NCI-H526 (cell line): Measurements from ENCODE around the gene SEMA4C.
"Not testable (repeated sequence)": the region's sequence is repeated elsewhere in the genome, so short reads cannot be mapped to it uniquely, and the experiment has no call there.

ENCODE experiments used
- DNase-seq, 2 experiments: peaks; one replicate each; lab custom pipeline; 2025; lab: John Stamatoyannopoulos, UW

Gene SEMA4C

DNA sequence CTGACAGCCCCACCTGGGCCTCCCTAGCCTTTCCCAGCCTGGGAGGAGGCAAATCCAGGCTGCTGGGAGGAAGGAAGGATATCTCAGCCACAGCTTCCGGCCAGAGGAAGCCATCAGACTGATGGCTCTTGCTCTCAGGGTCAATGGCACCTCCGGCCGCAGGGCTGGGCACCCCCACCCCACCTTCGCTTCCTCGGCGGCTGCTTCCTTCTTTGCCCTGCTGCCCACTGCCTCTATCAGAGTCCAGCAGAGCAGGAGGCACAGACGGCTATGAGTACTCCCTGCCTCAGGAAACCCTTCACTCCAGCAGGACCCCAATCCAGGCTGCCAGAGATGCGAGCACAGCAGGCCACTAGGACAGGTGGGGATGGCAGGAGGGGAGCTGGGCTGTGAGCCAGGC, 3.3 kb downstream of the SEMA4C start:
- DNase-seq, result no peak

DNA sequence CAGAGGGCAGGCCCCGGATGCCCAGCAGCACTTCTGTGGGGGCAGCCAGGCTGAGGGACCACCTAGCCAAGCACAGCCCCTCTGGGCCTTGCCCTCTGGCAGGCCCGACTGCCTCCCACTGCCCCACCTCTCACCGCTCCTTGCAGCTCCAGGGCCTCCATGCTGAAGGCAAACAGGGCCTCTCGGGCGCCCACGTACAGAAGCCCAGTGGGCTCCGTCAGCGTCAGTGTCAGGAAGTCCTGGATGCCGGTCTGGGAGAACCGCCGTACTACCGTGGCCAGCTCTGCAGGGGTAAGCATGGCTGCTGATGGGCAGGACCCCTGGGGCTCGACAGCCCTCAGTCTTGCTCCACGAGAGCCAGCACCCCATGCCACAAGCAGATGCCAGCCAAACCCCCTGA, 3.7 kb downstream of the SEMA4C start:
- DNase-seq, result no peak

DNA sequence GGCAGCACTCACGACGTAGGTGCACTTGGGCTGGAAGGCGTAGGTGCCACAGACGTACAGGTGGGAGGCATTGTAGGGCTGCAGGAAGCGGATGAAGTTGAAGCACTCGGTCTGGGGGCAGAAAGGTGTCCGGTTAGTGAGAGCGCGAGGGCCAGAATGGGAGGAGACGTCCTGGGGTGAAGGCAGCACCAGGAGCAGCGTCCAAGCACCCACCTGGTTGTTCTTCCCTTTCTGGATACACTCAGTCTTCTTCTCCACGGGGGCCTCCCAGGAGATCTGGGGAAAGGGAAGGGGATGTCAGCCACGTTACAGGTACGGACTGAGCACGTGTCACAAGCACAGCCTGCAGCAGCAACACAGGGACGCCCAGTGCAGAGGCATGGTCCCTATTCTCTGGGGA, 4.2 kb downstream of the SEMA4C start:
- no peak for DNase-seq

DNA sequence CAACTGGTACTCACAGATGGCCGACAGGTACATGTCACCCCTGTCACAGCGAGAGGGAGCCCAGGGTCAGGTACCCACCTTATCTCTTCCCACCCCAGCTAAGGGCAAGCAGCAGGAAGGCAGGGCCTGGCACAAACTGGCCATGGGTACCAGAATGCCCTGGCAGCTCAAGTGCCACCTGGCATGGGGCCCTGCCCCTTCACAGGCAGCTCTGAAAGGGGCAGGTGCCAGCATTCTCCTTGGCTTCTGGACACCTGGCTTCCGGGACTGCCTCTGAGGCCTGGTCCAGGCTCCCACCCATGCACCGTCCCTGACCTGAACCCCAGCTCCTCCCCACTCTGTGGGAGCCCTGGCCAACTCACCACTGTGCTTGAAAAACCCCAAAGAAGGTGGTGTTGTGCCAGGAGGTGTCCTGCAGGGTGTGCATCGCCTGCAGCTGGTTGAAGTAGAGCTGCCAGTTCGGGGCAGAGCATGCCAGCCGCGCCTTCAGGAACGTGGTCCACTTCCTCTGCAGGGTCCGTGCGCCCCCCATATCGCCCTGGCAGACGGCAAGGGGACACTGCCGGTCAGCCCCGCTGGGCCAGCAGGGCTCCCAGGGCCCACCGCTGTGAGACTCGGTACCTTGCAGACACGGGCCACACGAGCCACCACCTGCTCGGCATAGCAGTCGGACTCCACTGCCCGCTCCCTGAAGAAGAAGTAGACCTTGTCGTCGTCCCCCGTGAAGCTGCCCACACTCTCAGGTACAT, 5.4 kb downstream of the SEMA4C start:
- no peak for DNase-seq

DNA sequence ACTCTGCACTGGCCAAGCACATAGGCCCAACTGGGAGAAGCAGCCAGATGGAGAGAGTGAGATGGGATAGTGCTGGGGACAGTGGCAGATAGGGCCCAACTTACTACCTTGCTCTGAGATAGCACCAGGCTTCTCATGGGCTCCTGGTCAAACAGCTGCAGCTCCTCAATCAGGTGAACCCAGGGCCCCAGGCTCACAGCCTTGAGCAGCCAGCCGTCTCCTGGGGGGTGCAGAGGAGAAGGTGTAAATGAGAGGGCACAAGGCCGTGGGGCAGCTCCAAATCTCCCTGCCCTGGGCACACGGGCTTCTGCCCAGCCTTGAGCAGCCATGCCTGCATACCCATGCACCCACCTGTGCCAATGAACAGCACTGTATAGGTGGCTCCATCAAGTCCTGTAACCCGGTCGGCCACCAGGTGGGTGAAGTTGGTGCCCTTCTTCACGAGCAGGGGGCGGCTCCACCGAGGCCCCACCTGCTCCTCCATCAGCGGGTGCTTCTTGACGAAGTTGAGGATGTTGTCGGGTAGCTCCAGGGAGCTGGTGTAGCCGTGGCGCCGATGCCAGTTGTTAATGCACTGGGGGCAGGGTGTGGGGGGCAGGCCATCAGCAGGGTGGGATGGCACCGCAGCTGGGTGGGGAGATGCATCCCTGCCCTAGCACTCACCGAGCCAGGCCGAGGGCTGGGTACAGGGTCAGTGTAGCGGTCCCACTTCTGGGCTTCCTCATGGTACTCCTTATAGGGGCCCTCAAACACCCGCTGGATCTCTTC, 6.1 kb downstream of the SEMA4C start:
- no peak for DNase-seq

DNA sequence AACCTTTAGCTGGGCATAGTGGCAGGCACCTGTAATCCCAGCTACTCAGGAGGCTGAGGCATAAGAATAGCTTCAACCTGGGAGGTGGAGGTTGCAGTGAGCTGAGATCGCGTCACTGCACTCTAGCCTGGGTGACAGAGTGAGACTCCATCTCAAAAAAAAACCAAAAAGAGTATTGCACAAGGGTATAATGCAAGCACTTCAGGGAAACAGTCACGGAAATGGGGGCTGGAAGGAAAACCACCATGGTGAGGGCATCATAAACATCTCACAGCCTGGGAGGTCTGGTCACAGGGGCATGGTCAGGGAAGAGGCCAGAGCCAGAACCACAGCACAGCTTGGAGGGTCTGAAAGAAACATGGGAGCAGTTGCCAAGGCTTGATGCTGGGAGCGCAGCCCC, 6.8 kb downstream of the SEMA4C start:
- DNase-seq, result not testable (repeated sequence)

DNA sequence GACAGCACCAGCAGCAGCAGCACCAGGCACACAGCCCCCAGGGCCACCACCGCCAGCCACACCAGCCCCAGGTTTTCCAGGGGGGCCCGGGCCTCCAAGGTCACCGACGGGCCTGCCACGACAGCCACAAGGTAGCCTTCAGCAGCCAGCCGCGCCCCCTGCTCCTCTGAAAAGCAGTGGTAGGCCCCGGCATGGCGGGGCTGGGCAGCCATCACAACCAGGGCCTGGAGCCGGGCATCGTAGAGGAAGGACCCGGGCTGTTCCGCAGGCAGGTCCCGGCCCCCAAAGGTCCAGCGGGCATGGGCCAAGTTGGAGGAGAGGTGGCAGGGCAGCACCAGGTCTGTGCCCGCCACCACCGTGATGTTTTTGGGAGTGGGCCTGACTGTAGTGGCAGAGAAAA, 8.8 kb downstream of the SEMA4C start:
- DNase-seq, result no peak

DNA sequence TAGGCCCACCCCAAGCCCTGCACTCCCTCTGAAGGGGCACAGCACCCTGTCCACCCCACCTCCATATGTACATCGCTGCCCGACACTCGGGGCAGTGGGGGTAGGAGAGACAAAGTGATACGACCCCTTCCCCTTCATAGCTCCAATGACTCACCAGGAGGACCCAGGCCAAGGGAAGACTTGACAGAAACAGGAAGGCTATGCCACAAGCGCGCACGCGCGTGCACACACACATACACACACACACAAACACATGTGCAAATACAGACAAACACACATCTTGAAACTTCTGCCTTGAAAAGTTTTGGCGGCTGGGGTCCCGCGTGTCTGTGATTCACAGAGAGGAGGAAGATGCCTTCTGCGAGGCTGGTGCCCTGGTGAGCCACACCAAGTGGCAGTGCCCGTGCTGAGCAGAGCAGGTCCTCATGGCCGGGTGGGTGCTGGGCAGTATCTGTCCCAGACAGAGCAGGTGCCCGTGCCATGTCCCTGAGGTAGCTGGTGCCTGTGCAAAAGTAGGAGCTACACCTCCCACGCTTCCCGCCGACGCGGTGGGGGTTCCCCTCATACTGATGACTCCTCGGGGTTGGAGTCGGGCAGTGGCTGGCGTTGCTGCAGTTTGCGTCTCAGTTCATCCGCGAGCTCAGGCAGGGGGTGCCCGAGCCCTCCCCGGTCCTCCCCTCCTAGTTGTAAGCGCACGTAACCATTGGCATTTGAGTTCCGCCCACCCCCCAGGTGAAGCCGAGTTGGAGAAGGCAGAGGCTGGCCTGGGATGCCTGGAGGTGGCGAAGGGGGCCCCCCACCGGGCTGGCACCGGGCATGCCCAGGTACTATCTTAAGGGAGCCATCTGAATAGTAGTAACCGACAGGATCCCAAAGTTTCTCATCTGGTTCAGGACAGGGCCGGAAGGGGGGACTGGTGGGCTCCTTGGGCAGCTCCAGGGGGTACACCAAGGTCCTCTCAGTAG, 9.5 kb downstream of the SEMA4C start:
- no peak for DNase-seq

DNA sequence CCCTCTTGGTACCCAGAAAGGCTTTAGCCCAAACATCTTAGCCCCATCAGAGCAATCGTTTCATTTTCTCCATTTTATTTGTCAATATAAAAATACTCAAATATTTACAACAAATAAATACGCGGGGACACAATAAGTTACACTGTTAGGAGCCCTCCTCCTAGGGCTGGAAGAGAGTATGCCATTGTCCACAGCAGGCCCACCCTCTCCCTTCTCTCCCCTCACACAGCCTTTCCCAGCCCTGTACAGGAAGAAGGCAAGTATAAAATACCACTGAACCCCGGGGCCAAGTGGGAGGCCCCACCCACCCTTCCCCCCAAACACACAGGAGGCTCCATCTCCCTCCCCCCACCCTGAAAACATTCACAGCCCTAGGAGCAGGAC, 10.2 kb downstream of the SEMA4C start:
- DNase-seq, result no peak

DNA sequence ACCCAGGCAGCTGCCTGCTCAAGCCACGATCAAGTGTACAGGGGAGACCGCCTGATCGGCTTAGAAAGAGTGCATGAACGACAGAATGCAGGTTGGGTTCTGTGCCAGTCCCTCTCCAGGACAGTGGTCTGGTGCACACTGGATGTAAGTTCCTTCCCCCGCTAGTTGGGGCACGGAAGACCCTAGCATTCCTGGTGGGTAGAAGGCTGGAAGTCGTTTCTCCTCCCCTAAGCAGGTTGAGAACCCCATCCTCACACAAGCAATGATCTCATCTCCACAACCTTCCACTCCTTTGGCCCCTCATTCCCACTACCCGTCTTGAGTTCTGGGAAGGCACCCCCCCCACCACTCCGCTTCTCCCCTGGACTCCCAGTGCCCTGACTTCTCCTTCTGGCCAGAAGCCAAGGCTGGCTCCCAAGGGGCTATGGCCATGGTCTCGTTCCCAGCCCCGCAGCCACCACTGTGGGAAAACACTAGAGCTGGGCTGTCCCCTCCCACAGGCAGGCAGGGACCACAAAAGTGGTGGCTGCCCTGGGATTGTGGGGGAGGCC, 10.7 kb downstream of the SEMA4C start:
- no peak for DNase-seq

DNA sequence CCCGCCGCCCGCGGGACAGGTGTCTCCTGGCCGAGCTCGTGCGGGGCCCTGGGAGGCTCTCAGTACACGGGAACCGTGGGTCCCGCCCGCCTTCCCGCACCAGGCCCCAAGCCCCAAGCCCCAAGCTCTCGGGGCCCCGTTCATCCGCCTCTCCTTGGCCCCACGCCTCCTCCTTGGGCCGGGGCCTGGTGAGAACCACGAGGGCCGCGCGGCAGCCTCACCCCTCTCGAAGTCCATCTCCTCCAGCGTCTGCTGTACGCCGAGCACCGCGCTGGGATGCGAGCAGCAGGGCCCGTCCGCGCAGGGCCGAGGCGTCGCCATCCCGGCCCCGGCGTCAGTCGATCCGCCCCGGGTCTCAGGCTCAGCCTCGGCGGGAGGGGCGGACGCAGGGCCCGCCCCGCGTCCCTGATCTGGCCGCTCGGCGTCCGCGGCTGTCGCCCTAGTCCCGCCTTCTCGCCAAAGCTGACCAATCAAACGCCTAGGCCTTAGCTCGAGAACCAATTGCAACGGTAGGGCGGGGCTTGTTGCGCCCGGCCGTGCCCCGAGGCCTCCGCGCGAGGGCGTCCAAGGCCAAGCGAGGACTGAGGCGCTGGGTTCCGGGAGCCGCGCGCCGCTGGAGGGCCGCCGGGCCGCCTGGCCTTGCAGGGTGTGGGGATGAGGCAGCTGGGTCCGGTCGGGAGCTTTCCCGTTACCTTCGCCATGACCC, 12.1 kb downstream of the SEMA4C start, which contains the start of gene ANKRD39:
TSS of gene ANKRD39 (minus strand) at position 350 of the 706 bp plus-strand sequence. CDS start at position 321, 29 bp downstream.
- DNase-seq, result peak; percentile 91 to 99

DNA sequence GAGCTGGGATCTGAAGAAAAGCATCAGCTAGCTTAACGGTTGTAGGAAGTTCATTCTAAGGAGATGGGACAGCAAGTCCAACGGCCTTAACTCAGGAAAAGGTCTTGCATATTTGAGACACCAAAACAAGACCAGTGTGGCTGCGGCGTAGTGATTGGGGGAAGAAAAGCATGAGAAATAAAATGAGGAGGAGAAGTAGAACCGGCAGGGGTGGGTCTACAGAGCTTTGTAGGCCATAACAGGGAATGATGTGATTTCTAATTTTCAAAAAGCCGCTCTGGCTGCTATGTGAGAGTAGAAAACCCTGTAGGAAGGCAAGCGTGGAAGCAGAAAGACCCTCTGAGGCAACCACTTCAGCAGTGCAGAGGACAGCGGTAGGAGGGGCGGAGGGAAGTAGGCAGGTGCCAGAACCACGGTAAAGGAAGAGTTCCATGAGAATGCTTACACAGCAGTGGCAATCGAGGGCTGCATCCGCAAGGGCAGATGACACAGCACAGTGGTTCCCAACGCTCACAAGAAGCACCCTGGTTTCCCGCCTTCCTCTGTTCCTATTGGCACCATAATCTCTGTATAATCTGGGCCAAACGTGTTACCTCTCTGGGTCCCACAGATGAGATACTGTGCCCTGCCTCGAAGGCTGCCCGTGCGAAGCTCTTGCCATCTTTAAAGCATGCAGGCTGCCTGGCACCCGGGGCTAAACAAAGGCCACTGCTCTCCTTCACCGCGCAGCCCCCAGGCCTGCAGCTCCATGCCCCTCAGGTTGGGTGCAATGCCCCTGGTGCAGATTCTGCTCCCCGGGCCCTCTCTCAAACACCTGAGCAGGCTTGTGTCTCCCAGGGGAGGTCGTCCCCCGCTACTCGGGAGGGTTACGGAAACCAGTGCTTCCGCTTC, 12.9 kb downstream of the SEMA4C start:
- peak in 1 of 2 experiments; percentile 72 for DNase-seq

DNA sequence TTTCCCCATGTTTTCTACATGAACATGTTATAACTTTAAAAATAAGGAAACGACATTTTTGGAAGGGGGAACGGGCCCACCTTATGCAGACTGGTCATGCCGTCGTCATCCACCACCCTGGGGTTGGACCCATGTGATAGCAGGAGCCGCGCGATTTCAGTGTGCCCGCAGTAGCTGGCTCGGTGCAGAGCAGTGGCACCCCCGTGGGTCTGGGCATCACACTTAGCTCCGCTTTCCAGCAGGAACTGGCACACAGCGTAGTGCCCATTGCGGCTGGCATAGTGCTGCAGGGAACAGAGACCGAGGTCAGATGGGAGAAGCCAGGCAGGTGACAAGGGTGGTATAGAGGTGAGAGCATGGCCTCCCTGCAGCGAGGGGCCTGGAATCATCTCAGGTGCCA, 16.6 kb downstream of the SEMA4C start:
- no peak for DNase-seq

DNA sequence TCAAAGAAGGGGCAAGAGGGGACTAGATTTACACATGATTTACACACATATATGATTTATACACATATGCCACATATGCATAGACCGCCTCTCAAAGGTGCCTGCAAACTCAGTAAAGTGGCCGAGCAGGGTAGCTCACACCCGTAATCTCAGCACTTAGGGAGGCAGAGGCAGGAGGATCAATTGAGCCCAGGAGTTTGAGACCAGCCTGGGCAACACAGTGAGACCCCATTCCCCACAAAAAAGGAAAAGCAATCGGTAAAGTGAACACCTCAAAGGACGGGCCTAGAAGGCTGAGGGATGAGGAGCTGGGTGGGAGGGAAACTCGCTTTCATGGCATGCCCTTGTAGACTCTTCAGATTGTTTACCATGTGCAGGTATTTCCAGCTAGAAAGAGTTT, 17.2 kb downstream of the SEMA4C start:
- DNase-seq, result no peak

DNA sequence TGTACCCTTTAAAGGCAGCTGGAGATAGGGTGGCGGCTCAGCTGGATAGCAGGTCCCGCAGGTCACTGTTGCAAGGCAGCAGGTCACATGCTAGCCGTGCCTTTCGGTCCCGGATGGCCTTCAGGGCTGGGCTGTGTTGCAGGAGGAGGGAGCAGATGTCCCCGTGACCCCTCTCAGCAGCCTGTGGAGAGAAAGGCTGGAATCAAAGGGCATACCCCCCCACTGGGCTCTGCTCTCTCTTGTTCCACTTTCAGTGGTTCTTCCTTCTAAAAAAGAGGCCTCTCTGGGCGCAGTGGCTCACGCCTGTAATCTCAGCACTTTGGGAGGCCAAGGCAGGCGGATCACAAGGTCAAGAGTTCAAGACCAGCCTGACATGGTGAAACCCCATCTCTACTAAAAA, 21.6 kb downstream of the SEMA4C start:
- DNase-seq, result no peak

DNA sequence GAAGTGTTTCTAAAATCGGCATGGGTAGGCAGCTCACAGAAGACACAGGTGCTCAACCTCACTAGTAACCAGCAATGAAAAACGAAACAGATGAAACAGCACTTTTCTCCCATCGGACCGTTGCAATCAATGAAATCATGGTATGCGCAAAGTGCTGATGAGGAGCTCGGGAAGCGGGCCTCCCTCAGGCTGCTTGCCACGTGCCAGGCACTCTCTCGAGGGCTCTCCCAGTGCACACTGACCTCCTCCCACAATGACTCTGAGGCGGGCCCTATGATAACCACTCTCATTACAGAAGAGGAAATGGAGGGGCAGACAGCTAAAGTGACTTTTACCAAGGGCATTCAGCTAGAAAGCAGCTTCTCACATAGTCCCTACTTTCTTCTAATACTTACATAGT, 22.3 kb downstream of the SEMA4C start:
- DNase-seq, result no peak

DNA sequence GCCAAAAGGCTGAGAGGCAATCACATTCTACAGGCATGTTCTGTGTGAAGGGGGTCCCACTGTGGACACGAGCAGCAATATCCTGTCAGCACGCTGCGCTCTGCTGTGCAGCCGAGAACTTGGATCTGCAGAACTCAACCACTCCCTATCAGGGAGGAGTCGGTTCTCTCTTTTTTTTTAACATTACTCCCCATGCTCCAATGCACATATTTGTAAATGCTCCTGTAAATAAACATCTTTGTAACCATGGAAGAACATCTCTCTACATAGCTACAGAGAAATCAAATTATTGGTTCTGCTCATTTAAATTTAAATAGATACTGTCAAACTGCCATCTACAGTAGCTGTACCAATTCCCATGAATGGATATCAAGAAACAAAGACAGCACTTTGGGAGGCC, 23.1 kb downstream of the SEMA4C start:
- no peak for DNase-seq

DNA sequence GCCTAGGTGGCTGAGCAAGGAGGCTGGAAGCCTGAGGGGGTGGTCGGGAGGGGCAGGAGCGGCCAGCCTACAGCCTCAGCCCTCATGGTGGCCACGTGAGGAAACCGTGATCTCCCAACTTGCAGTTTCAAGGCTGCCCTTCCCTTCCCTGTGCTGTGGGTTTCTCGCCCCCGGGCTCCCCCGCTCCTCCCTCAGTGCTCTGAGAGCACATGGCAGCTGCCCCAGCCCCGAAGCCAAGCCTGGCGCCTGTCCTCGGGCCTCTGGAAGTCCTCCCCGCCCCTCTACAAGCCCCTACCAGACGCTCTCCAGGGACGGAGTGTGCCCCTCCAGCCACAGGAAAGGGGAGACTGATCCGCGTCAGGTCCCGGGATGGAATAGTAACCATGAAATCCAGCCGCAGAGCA, 25.5 kb downstream of the SEMA4C start:
- DNase-seq, result no peak

DNA sequence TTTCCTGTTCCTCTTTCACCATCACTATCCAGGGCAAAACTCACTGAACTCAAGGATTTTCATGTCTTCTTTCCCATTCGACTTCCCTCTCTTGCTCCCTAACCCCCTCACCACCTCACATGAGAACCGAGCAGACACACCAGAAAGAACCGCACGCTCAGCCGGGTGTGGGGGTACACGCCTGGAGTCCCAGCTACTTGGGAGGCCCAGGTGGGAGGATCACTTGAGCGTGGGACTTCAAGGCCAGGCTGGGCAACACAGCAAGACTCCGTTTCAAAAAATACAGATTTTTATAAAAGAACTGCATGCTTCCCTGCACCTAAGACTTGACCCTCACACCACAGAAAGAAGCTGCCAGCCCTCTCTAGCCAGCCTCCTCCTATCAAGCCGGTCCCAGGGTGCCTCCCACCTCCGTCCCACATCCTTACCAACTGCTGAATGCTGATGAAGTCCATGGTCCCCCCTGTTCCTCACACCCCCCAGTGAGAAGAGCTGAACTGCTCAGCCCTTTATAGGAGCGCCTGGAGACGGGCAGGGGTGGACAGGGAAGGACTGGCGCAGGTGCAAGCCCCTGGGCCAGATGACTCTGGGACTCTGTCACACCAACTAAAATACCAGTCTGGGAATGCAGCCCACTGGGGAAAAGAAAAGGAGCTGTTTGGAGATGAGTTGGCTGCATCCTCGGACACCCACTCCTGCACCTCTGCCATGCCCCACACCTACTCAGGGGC, 26.2 kb downstream of the SEMA4C start, which contains the start of gene ANKRD23:
TSS of gene ANKRD23 (minus strand) at position 484 of the 731 bp plus-strand sequence. CDS start at position 455, 29 bp downstream.
- no peak for DNase-seq
